D721Med (cell line): Measurements from ENCODE around the gene CAMK4.

ENCODE experiments used
- DNase-seq: peaks from one replicate; pipeline ENCODE4 v3.0.0; 2011; ENCODE audit warnings: low spot score; ENCODE audit not compliant: insufficient read length
- FAIRE-seq: peaks from 2 replicates; lab custom pipeline; 2011; peaks lifted over from hg19 to GRCh38; lab: Jason Lieb, UNC
- CTCF ChIP-seq: IDR thresholded peaks from 2 replicates; pipeline ENCODE4 v1.5.1; 2012; ENCODE audit warnings: mild to moderate bottlenecking, control low read depth; ENCODE audit not compliant: insufficient read depth; ENCODE audit errors: missing control alignments

CAMK4 gene

GRCh38 chr5:111243318-111243717, 19.1 kb downstream of the CAMK4 start:
- TF ChIP-seq CTCF = no peak
- FAIRE-seq = no peak
- DNase-seq = no peak

GRCh38 chr5:111245654-111246053, 21.5 kb downstream of the CAMK4 start:
- no peak for DNase-seq
- TF ChIP-seq CTCF = no peak
- no peak for FAIRE-seq

GRCh38 chr5:111246459-111246858, 22.3 kb downstream of the CAMK4 start:
- FAIRE-seq = no peak
- TF ChIP-seq CTCF = no peak

GRCh38 chr5:111248571-111248970, 24.4 kb downstream of the CAMK4 start:
- FAIRE-seq (peak; percentile 60), DNase-seq (no peak)
- no peak for TF ChIP-seq CTCF

More at GRCh38 chr5:111246459-111246858, 22.3 kb downstream of the CAMK4 start:
- no peak for DNase-seq

- no peak for TF ChIP-seq CTCF
- no peak for DNase-seq
- no peak for FAIRE-seq
These were observed 27.7 kb downstream of the CAMK4 start for GRCh38 chr5:111251921-111252320.

- DNase-seq (no peak), FAIRE-seq (no peak)
- TF ChIP-seq CTCF = no peak
These were observed 28.8 kb downstream of the CAMK4 start for GRCh38 chr5:111252799-111253545.

- DNase-seq (no peak), FAIRE-seq (no peak)
- TF ChIP-seq CTCF = no peak
These were observed 30.4 kb downstream of the CAMK4 start for GRCh38 chr5:111254613-111255012.
